Smooth muscle cell (in vitro differentiated cells): ENCODE data around the gene LAMA2. TPM values are rescaled to one million over a fixed set of nuclear protein-coding genes. Genes with fewer than 3 reads are reported as not detected.

Experiments used
- DNase-seq: peaks from one replicate; lab custom pipeline; 2025; ENCODE audit not compliant: unreplicated experiment; lab: John Stamatoyannopoulos, UW
- H2AFZ ChIP-seq: fragments of 200-600 bp; sonication (generic); 2 replicates; pipeline ENCODE4 v1.6.0; 2016; ENCODE audit warnings: antibody characterized with exemption, low read depth, mild to moderate bottlenecking
- H3F3A ChIP-seq: fragments of 200-600 bp; sonication (generic); 2 replicates; pipeline ENCODE4 v1.6.0; 2017; ENCODE audit warnings: antibody characterized with exemption, low read depth
- H3K27ac ChIP-seq: fragments of 200-600 bp; sonication (generic); 2 replicates; pipeline ENCODE4 v1.5.1; 2016; ENCODE audit warnings: low read depth, mild to moderate bottlenecking
- H3K27me3 ChIP-seq: fragments of 200-600 bp; sonication (generic); 2 replicates; pipeline ENCODE4 v1.6.1; 2016; ENCODE audit warnings: low read depth, mild to moderate bottlenecking
- H3K36me3 ChIP-seq: fragments of 200-600 bp; sonication (generic); 2 replicates; pipeline ENCODE4 v1.5.1; 2016; ENCODE audit warnings: low read depth
- H3K4me1 ChIP-seq: fragments of 200-600 bp; sonication (generic); 2 replicates; pipeline ENCODE4 v1.5.1; 2016; ENCODE audit warnings: low read depth
- H3K4me2 ChIP-seq: fragments of 200-600 bp; sonication (generic); 2 replicates; pipeline ENCODE4 v1.6.0; 2016; ENCODE audit warnings: mild to moderate bottlenecking
- H3K4me3 ChIP-seq: fragments of 200-600 bp; sonication (generic); 2 replicates; pipeline ENCODE4 v1.5.1; 2016; ENCODE audit warnings: mild to moderate bottlenecking
- H3K79me2 ChIP-seq: fragments of 200-600 bp; sonication (generic); 2 replicates; pipeline ENCODE4 v1.6.0; 2016; ENCODE audit warnings: low read depth, mild to moderate bottlenecking
- H3K9ac ChIP-seq: fragments of 200-600 bp; sonication (generic); 2 replicates; pipeline ENCODE4 v1.6.0; 2016; ENCODE audit warnings: low read depth
- H3K9me3 ChIP-seq: fragments of 200-600 bp; sonication (generic); replicated peaks from 2 replicates; pipeline ENCODE4 v1.5.1; 2016; ENCODE audit warnings: low read depth
- H4K20me1 ChIP-seq: fragments of 200-600 bp; sonication (generic); 2 replicates; pipeline ENCODE4 v1.6.0; 2016; ENCODE audit warnings: low read depth
- WGBS: methylation state at CpG from one replicate; pipeline ENCODE4 v1.1.7; 2016; ENCODE audit warnings: low lambda C conversion rate; 5-methylcytosine and 5-hydroxymethylcytosine counted together
- polyA plus RNA-seq: library from polyadenylated mRNA; unstranded; fragments of >200 nt; fragmentation: Nextera tagmentation; extraction: Ambion mirVana; gene quantifications from 2 replicates; pipeline ENCODE4 v1.2.1, GENCODE V29; 2016
- total RNA-seq: library from RNA; depleted of rRNA; stranded (reverse); fragments of >200 nt; gene quantifications from 2 replicates; pipeline ENCODE4 v1.2.3, GENCODE V29; 2014
- TF ChIP-seq, protein P1 (sequence below): fragments of 200-600 bp; sonication (generic); IDR thresholded peaks from 2 replicates; pipeline ENCODE4 v1.5.1; 2017; ENCODE audit warnings: borderline replicate concordance, mild to moderate bottlenecking, antibody characterized with exemption; ENCODE audit not compliant: insufficient read depth, poor library complexity, severe bottlenecking

The LAMA2 gene
- total and polyA plus RNA-seq, 2 experiments from 2014 or later, result 21.7 to 92.9 TPM

DNA sequence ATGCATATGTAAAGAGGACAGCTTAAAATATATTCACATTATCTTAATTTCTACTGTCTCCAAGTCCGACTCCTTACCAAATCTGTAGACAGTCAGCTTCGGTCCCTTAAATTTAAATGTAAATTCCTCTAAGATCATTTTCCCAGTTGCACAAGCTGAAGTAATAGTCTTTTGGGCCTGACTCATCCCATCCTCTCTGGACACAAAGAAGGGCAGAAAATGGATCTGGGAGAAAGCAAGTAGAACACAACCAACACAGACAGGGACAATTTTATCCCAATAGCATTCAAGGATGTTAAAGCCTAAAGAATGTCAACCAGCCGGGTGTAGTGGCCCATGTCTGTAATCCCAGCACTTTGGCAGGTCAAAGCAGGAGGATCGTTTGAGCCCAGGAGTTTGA, 598.8 kb downstream of the LAMA2 start:
- no peak overlapping the region for H3K27ac ChIP-seq
- no peaks in the 10 kb centered on the region for H3K36me3 ChIP-seq
- H3K4me2 ChIP-seq, result no peak overlapping the region
- no peak overlapping the region for H3K4me3 ChIP-seq
- no peaks in the 10 kb centered on the region for H3K79me2 ChIP-seq
- no peaks in the 10 kb centered on the region for H3K27me3 ChIP-seq
- H3K4me1 ChIP-seq, result no peaks in the 10 kb centered on the region
- no peak for DNase-seq
- TF ChIP-seq, protein P1, sequence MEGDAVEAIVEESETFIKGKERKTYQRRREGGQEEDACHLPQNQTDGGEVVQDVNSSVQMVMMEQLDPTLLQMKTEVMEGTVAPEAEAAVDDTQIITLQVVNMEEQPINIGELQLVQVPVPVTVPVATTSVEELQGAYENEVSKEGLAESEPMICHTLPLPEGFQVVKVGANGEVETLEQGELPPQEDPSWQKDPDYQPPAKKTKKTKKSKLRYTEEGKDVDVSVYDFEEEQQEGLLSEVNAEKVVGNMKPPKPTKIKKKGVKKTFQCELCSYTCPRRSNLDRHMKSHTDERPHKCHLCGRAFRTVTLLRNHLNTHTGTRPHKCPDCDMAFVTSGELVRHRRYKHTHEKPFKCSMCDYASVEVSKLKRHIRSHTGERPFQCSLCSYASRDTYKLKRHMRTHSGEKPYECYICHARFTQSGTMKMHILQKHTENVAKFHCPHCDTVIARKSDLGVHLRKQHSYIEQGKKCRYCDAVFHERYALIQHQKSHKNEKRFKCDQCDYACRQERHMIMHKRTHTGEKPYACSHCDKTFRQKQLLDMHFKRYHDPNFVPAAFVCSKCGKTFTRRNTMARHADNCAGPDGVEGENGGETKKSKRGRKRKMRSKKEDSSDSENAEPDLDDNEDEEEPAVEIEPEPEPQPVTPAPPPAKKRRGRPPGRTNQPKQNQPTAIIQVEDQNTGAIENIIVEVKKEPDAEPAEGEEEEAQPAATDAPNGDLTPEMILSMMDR, result no peak
- no peaks in the 10 kb centered on the region for H3K9me3 ChIP-seq
- 59% methylated on average over 4 of the region's 4 CpGs for WGBS
- no peaks in the 10 kb centered on the region for H4K20me1 ChIP-seq
- H3K9ac ChIP-seq, result no peak overlapping the region
- H2AFZ ChIP-seq, result no peak overlapping the region
- no peaks in the 10 kb centered on the region for H3F3A ChIP-seq

DNA sequence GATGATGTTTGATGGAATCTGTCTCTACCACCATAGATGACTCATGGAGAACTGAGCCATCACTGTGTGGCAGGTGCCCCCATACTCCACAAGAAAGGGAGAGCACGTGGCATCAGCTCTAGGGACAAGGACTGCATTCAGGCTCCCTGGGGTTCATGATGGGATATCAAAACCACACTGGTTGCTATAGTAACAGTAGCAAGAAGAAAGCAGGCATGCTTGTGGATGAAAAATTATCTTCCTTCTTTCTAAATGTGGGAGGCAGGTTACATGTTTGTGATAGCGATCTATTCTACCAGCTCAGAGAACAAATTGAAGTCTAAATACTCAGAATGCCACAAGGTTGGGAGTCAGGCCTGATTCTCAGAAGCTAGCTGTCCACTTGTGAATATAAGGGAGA, 602.8 kb downstream of the LAMA2 start:
- H2AFZ ChIP-seq, result no peak overlapping the region
- TF ChIP-seq, protein P1, result no peak
- H3K79me2 ChIP-seq, result no peaks in the 10 kb centered on the region
- no peak overlapping the region for H3K4me2 ChIP-seq
- H3K27me3 ChIP-seq, result no peaks in the 10 kb centered on the region
- no peak overlapping the region for H3K9ac ChIP-seq
- H3K4me3 ChIP-seq, result no peak overlapping the region
- no peaks in the 10 kb centered on the region for H3K36me3 ChIP-seq
- no peak for DNase-seq
- H3K4me1 ChIP-seq, result peaks cover 18% of the 10 kb centered on the region
- no peaks in the 10 kb centered on the region for H4K20me1 ChIP-seq
- WGBS, result 90% methylated on average over 2 of the region's 2 CpGs
- H3K27ac ChIP-seq, result no peak overlapping the region
- H3K9me3 ChIP-seq, result no peaks in the 10 kb centered on the region
- H3F3A ChIP-seq, result peaks cover 16% of the 10 kb centered on the region

- TF ChIP-seq, protein P1, result no peak
- no peak for DNase-seq
- no peak overlapping the region for H3K9ac ChIP-seq
- no peaks in the 10 kb centered on the region for H3K36me3 ChIP-seq
- no peaks in the 10 kb centered on the region for H3K79me2 ChIP-seq
- H3K4me1 ChIP-seq, result peaks cover 22% of the 10 kb centered on the region
- no peak overlapping the region for H3K4me2 ChIP-seq
- H3K9me3 ChIP-seq, result no peaks in the 10 kb centered on the region
- WGBS, result 85% methylated on average over 8 of the region's 8 CpGs
- H4K20me1 ChIP-seq, result no peaks in the 10 kb centered on the region
- peaks cover 19% of the 10 kb centered on the region for H3F3A ChIP-seq
- H3K27me3 ChIP-seq, result no peaks in the 10 kb centered on the region
- no peak overlapping the region for H3K27ac ChIP-seq
- H2AFZ ChIP-seq, result no peak overlapping the region
- H3K4me3 ChIP-seq, result no peak overlapping the region
These were observed 603.4 kb downstream of the LAMA2 start for GRCh38 chr6:129486327-129486726.

DNA sequence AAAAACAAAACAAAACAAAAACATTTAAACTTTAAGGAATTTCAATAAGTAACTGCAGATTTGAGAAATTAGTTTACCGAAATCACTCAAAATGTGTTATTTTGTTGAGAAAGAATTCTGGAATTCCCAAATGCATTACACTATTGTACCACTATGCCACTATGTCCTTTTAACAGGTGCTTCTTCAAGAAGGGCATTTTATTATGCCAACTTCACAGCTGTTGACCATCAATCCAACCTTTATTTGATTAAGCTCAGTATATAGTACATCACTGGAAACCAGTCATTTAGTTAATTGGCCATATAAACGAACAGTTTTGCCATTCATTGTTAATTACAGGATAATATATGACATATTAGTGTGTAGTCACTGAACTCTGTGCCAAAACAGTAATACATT, 605.4 kb downstream of the LAMA2 start:
- TF ChIP-seq, protein P1, result no peak
- Histone ChIP-seq H3K27me3 (no peaks in the 10 kb centered on the region), H3K9me3 (no peaks in the 10 kb centered on the region), H3K4me2 (no peak overlapping the region), H3K9ac (no peak overlapping the region), H2AFZ (no peak overlapping the region), H4K20me1 (no peaks in the 10 kb centered on the region), H3K36me3 (no peaks in the 10 kb centered on the region), H3F3A (peaks cover 39% of the 10 kb centered on the region), H3K4me3 (no peak overlapping the region), H3K4me1 (peaks cover 31% of the 10 kb centered on the region), H3K79me2 (no peaks in the 10 kb centered on the region), H3K27ac (peak overlapping the region; percentile 100)
- no peak for DNase-seq
- 61% methylated on average over 2 of the region's 2 CpGs for WGBS
